ENCODE results near the gene TSPOAP1. TPM values are rescaled to one million over a fixed set of nuclear protein-coding genes. Genes with fewer than 3 reads are reported as not detected.

Gene TSPOAP1
- total RNA-seq, 2 donors from 2014 or later, result 31.3 to 36.8 TPM

DNA sequence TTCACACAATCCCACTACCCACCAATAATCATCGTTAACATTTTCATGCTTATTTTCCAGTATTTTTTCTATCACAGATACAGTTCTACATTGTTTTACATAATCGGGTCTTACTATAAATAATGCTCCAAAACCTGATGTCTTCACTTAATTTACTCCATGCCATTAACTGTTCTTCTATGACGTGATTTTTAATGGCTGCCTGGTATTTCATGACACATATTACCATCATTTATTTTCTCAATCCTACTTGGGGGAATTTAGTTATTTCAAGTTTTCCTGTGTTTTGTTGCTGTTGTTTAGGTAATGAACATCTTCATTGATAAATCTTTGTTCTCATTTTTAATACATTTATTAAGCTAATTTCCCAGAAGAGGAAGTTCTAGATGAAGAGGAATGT lies 75.5 kb downstream of the TSPOAP1 start:
- no peak for TF ChIP-seq CTCF (conservative IDR thresholded peaks at IDR 0.05)
- Mint-ChIP-seq H3K27ac (no peak overlapping the region), H3K36me3 (ENCODE audit: low read depth) (no peaks in the 10 kb centered on the region), H3K27me3 (ENCODE audit: insufficient read depth) (peaks cover 88% of the 10 kb centered on the region), H3K4me1 (no peaks in the 10 kb centered on the region), H3K4me3 (no peak overlapping the region), H3K9me3 (peaks cover 10% of the 10 kb centered on the region)
- no peak overlapping the region for H3K4me3 ChIP-seq (ENCODE audit: low read length)
- peaks cover 72% of the 10 kb centered on the region for H3K27me3 ChIP-seq (ENCODE audit: control insufficient read depth, insufficient read depth, low read length, poor library complexity, severe bottlenecking)
- H3K27ac ChIP-seq (ENCODE audit: low read depth, low read length), result no peak overlapping the region
- DNase-seq, result no peak
- H3K9ac ChIP-seq (ENCODE audit: extremely low read depth, low read length, poor library complexity, severe bottlenecking), result no peak overlapping the region
- H3K9me3 ChIP-seq (ENCODE audit: control insufficient read depth, low read length), result no peaks in the 10 kb centered on the region
- 81 to 83% methylated on average over 3 of the region's 3 CpGs for WGBS, 2 experiments (ENCODE audit: insufficient coverage in 1 of 2, insufficient read length in 1 of 2)
- H3K36me3 ChIP-seq (ENCODE audit: control insufficient read depth, insufficient read depth, low read length), result no peaks in the 10 kb centered on the region
- H3K4me1 ChIP-seq (ENCODE audit: control insufficient read depth, insufficient read depth, low read length), result no peaks in the 10 kb centered on the region

DNA sequence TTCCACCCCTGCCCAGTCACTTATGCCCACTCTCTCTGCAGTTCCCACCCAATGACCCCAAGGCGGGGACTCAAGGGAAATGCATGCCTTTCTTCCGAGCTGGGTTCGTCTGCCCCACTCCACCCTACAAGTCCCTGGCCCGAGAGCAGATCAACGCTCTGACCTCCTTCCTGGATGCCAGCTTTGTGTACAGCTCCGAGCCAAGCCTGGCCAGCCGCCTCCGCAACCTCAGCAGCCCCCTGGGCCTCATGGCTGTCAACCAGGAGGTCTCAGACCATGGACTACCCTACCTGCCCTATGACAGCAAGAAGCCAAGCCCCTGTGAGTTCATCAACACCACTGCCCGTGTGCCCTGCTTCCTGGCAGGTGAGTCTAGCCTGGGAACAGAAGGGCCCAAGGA lies 76.5 kb downstream of the TSPOAP1 start:
- H3K27me3 ChIP-seq (ENCODE audit: control insufficient read depth, insufficient read depth, low read length, poor library complexity, severe bottlenecking), result peaks cover 71% of the 10 kb centered on the region

More for the DNA sequence above, 76.5 kb downstream of the TSPOAP1 start:
- DNase-seq, result peak; percentile 45
- no peaks in the 10 kb centered on the region for H3K36me3 Mint-ChIP-seq (ENCODE audit: low read depth)
- H3K9me3 Mint-ChIP-seq, result peaks cover 10% of the 10 kb centered on the region
- no peaks in the 10 kb centered on the region for H3K4me1 Mint-ChIP-seq
- Histone ChIP-seq H3K4me1 (ENCODE audit: control insufficient read depth, insufficient read depth, low read length) (no peaks in the 10 kb centered on the region), H3K9ac (ENCODE audit: extremely low read depth, low read length, poor library complexity, severe bottlenecking) (no peak overlapping the region), H3K27ac (ENCODE audit: low read depth, low read length) (no peak overlapping the region), H3K4me3 (ENCODE audit: low read length) (no peak overlapping the region), H3K9me3 (ENCODE audit: control insufficient read depth, low read length) (no peaks in the 10 kb centered on the region), H3K36me3 (ENCODE audit: control insufficient read depth, insufficient read depth, low read length) (no peaks in the 10 kb centered on the region)
- no peak overlapping the region for H3K4me3 Mint-ChIP-seq
- H3K27ac Mint-ChIP-seq, result no peak overlapping the region
- no peak for TF ChIP-seq CTCF (conservative IDR thresholded peaks at IDR 0.05)
- WGBS, 2 experiments (ENCODE audit: insufficient coverage in 1 of 2, insufficient read length in 1 of 2), result 72 to 80% methylated on average over 6 to 9 of the region's 9 CpGs
- H3K27me3 Mint-ChIP-seq (ENCODE audit: insufficient read depth), result peaks cover 87% of the 10 kb centered on the region

Small RNAs within 50 kb of the gene (microRNA-seq; reads per million reads assigned to microRNA genes)
- gene MIR4736 (ENCODE audit: borderline microRNAs expressed), result not detected

Other genes with a start within 250 kb of the TSPOAP1 start
- gene DYNLL2, start 245.4 kb downstream of the TSPOAP1 start, total RNA-seq, result 10 to 100 TPM; 47.9 to 69.3 TPM
- gene OR4D1, start 180.4 kb downstream of the TSPOAP1 start, total RNA-seq, result under 1 TPM; 0.07 to 0.22 TPM
- gene OR4D2, start 161.8 kb downstream of the TSPOAP1 start, total RNA-seq, result not detected
- not detected for gene EPX, start 136.1 kb downstream of the TSPOAP1 start, total RNA-seq
- 10 to 100 TPM; 31.8 to 32.2 TPM for gene MKS1, start 109.5 kb downstream of the TSPOAP1 start, total RNA-seq
- gene LPO, start 90.2 kb downstream of the TSPOAP1 start, total RNA-seq, result not detected
- not detected for gene MPO, start 47.9 kb downstream of the TSPOAP1 start, total RNA-seq
- gene SUPT4H1, start 23.4 kb upstream of the TSPOAP1 start, total RNA-seq, result 10 to 100 TPM; 97.2 to 98.8 TPM
- 1 to 10 TPM; 3.2 to 4.1 TPM for gene RNF43, start 88.7 kb upstream of the TSPOAP1 start, total RNA-seq
- gene HSF5, start 159.6 kb upstream of the TSPOAP1 start, total RNA-seq, result under 1 TPM; 0.09 to 0.22 TPM
- gene MTMR4, start 185.8 kb upstream of the TSPOAP1 start, total RNA-seq, result 10 to 100 TPM; 39.4 to 52.9 TPM